H9 (cell line): ENCODE measurements around the gene MIPOL1. TPM values are rescaled to one million over a fixed set of nuclear protein-coding genes. Genes with fewer than 3 reads are reported as not detected.

Experiments
- DNase-seq: peaks from one replicate; pipeline ENCODE4 v3.0.0-alpha.2; 2017
- H2AFZ ChIP-seq: one replicate; pipeline ENCODE4 v1.6.1; 2013; ENCODE audit warnings: mild to moderate bottlenecking, low read length, control low read depth, moderate library complexity
- H2AK5ac ChIP-seq: 2 replicates; pipeline ENCODE4 v1.6.1; 2013; ENCODE audit warnings: low read length, control low read depth, mixed read lengths; ENCODE audit not compliant: insufficient read length
- H2BK120ac ChIP-seq: one replicate; pipeline ENCODE4 v1.6.1; 2013; ENCODE audit warnings: low read depth, mild to moderate bottlenecking, low read length, control low read depth, inconsistent platforms; ENCODE audit not compliant: poor library complexity, severe bottlenecking
- H2BK12ac ChIP-seq: 2 replicates; pipeline ENCODE4 v1.6.1; 2013; ENCODE audit warnings: low read length, control low read depth, mixed read lengths, low read depth; ENCODE audit not compliant: insufficient read length
- H2BK15ac ChIP-seq: 2 replicates; pipeline ENCODE4 v1.6.1; 2013; ENCODE audit warnings: low read depth, low read length, control low read depth
- H2BK20ac ChIP-seq: one replicate; pipeline ENCODE4 v1.6.1; 2013; ENCODE audit warnings: low read depth, mild to moderate bottlenecking, low read length, control low read depth, inconsistent platforms; ENCODE audit not compliant: poor library complexity, severe bottlenecking
- H2BK5ac ChIP-seq: 2 replicates; pipeline ENCODE4 v1.6.1; 2013; ENCODE audit warnings: low read length, control low read depth, mixed read lengths; ENCODE audit not compliant: insufficient read length
- H3K14ac ChIP-seq: 2 replicates; pipeline ENCODE4 v1.6.1; 2013; ENCODE audit warnings: low read length, control low read depth; ENCODE audit not compliant: insufficient read depth
- H3K18ac ChIP-seq: 2 replicates; pipeline ENCODE4 v1.6.1; 2013; ENCODE audit warnings: low read depth, mild to moderate bottlenecking, mixed read lengths, low read length, control low read depth; ENCODE audit not compliant: insufficient read length
- H3K23ac ChIP-seq: 2 replicates; pipeline ENCODE4 v1.6.1; 2013; ENCODE audit warnings: low read length, control low read depth, mixed read lengths, low read depth; ENCODE audit not compliant: insufficient read length
- H3K23me2 ChIP-seq: 2 replicates; pipeline ENCODE4 v1.6.1; 2013; ENCODE audit warnings: low read depth, mild to moderate bottlenecking, mixed read lengths, low read length, control low read depth; ENCODE audit not compliant: insufficient read length, poor library complexity, severe bottlenecking
- H3K27ac ChIP-seq: 2 replicates; pipeline ENCODE4 v1.5.1; 2013; ENCODE audit warnings: low read length, control low read depth, mixed read lengths, low read depth; ENCODE audit not compliant: insufficient read length
- H3K27me3 ChIP-seq: 2 replicates; pipeline ENCODE4 v1.6.1; 2013; ENCODE audit warnings: low read length, control low read depth, inconsistent platforms; ENCODE audit not compliant: insufficient read depth
- H3K4ac ChIP-seq: 2 replicates; pipeline ENCODE4 v1.6.1; 2013; ENCODE audit warnings: low read depth, mild to moderate bottlenecking, control low read depth, inconsistent platforms, low read length, moderate library complexity
- H3K4me1 ChIP-seq: 2 replicates; pipeline ENCODE4 v1.6.1; 2013; ENCODE audit warnings: low read length, control low read depth, inconsistent platforms; ENCODE audit not compliant: insufficient read depth
- H3K4me2 ChIP-seq: 2 replicates; pipeline ENCODE4 v1.6.1; 2013; ENCODE audit warnings: low read length, control low read depth, mixed read lengths; ENCODE audit not compliant: insufficient read length, insufficient read depth
- H3K56ac ChIP-seq: 2 replicates; pipeline ENCODE4 v1.6.1; 2013; ENCODE audit warnings: low read depth, mild to moderate bottlenecking, mixed read lengths, low read length, control low read depth; ENCODE audit not compliant: insufficient read length
- H3K79me1 ChIP-seq: 2 replicates; pipeline ENCODE4 v1.6.1; 2013; ENCODE audit warnings: low read depth, mild to moderate bottlenecking, moderate library complexity, low read length, control low read depth, inconsistent platforms; ENCODE audit not compliant: insufficient read depth, poor library complexity, severe bottlenecking
- H3K79me2 ChIP-seq: 2 replicates; pipeline ENCODE4 v1.6.1; 2013; ENCODE audit warnings: low read length, control low read depth, inconsistent platforms; ENCODE audit not compliant: insufficient read depth
- H3K9ac ChIP-seq: 2 replicates; pipeline ENCODE4 v1.6.1; 2013; ENCODE audit warnings: low read length, control low read depth, mixed read lengths; ENCODE audit not compliant: insufficient read length; ENCODE audit errors: extremely low read depth
- H3K9me3 ChIP-seq: one replicate; pipeline ENCODE4 v1.6.1; 2013; ENCODE audit warnings: low read depth, low read length, inconsistent platforms; ENCODE audit not compliant: control insufficient read depth
- H3T11ph ChIP-seq: one replicate; pipeline ENCODE4 v1.6.1; 2013; ENCODE audit warnings: mild to moderate bottlenecking, low read length, control low read depth, inconsistent platforms
- H4K20me1 ChIP-seq: one replicate; pipeline ENCODE4 v1.6.1; 2013; ENCODE audit not compliant: control insufficient read depth, insufficient read length, insufficient read depth
- H4K5ac ChIP-seq: 2 replicates; pipeline ENCODE4 v1.6.1; 2013; ENCODE audit warnings: low read depth, mild to moderate bottlenecking, mixed read lengths, low read length, control low read depth; ENCODE audit not compliant: insufficient read length
- H4K8ac ChIP-seq: replicated peaks from 2 replicates; pipeline ENCODE4 v1.6.1; 2013; ENCODE audit warnings: low read length, control low read depth, mixed read lengths, low read depth; ENCODE audit not compliant: insufficient read length
- H4K91ac ChIP-seq: 2 replicates; pipeline ENCODE4 v1.6.1; 2013; ENCODE audit warnings: low read depth, mild to moderate bottlenecking, moderate library complexity, mixed read lengths, low read length, control low read depth; ENCODE audit not compliant: insufficient read length
- H3K27ac Mint-ChIP-seq, 3 experiments: 2 replicates in 2 of 3; 3 replicates in 1 of 3; pipeline ENCODE4 v1.8.0; 2020 to 2021; ENCODE audit warnings: mixed read lengths in 3 of 3, mild to moderate bottlenecking in 1 of 3, moderate library complexity in 1 of 3
- H3K27me3 Mint-ChIP-seq: 2 replicates; pipeline ENCODE4 v1.8.0; 2021; ENCODE audit warnings: low read depth, mild to moderate bottlenecking, moderate library complexity, mixed read lengths
- H3K36me3 Mint-ChIP-seq, 3 experiments: 2 replicates in 2 of 3; 3 replicates in 1 of 3; pipeline ENCODE4 v1.8.0; 2020 to 2021; ENCODE audit warnings: low read depth in 3 of 3, mixed read lengths in 3 of 3; ENCODE audit not compliant: insufficient read depth in 1 of 3
- H3K4me1 Mint-ChIP-seq, 2 experiments: 2 replicates each; pipeline ENCODE4 v1.8.0; 2020; ENCODE audit warnings: mixed read lengths in 2 of 2
- H3K4me3 Mint-ChIP-seq, 2 experiments: 2 replicates in 1 of 2; 3 replicates in 1 of 2; pipeline ENCODE4 v1.8.0; 2020 to 2021; ENCODE audit warnings: mild to moderate bottlenecking in 2 of 2, mixed read lengths in 2 of 2, moderate library complexity in 1 of 2
- H3K9me3 Mint-ChIP-seq, 2 experiments: 2 replicates in 1 of 2; 3 replicates in 1 of 2; pipeline ENCODE4 v1.8.0; 2020; ENCODE audit warnings: mild to moderate bottlenecking in 2 of 2, mixed read lengths in 2 of 2, moderate library complexity in 1 of 2
- WGBS: extraction: QIAGEN DNeasy Blood & Tissue Kit; methylation state at CpG from one replicate; pipeline ENCODE4 v1.1.7; 2013; ENCODE audit warnings: missing lambda C conversion rate, low lambda C conversion rate, mixed read lengths; ENCODE audit not compliant: insufficient read length; ENCODE audit errors: extremely low coverage; 5-methylcytosine and 5-hydroxymethylcytosine counted together
- total RNA-seq: library from RNA; stranded (reverse); gene quantifications from 2 replicates; pipeline ENCODE4 v1.2.1, GENCODE V29; 2021
- TF ChIP-seq, protein P1 (sequence below): fragments of 200-600 bp; sonication (generic); conservative IDR thresholded peaks from 3 replicates; pipeline ENCODE4 v1.8.0; 2021; ENCODE audit warnings: antibody characterized with exemption, mild to moderate bottlenecking

MIPOL1 gene
- total RNA-seq, 1 experiment from 2014 or later, result 15.6 TPM

DNA sequence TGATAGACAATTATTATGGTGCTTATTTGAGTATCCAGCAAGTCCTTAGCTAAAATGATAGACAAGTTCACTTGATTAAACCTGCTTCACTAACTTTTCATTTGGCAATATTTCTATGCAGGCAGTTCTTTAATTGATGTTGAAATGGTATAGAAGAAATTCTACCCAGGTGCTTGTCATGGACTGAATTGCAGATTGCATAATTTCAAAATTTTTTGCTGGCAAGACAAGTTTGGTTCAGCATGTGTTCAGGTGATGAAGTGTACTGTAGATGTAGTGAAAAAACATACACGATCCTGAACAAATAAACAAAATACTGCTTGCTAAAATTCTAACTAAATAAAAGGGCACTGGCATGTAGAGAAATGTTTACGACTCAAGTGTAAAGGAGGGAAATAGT, 208.4 kb downstream of the MIPOL1 start:
- no peak overlapping the region for H2BK5ac ChIP-seq
- H3K9me3 ChIP-seq, result no peaks in the 10 kb centered on the region
- no peaks in the 10 kb centered on the region for H3K23me2 ChIP-seq
- no peak overlapping the region for H3K56ac ChIP-seq
- H4K8ac ChIP-seq, result no peak overlapping the region
- H2BK12ac ChIP-seq, result no peak overlapping the region
- peaks cover 3 to 14% of the 10 kb centered on the region in 2 experiments; a peak in 3 of 4 replicates for H3K4me1 Mint-ChIP-seq
- no peak overlapping the region for H3K9ac ChIP-seq
- no peaks in the 10 kb centered on the region for H3K79me1 ChIP-seq
- H3K4ac ChIP-seq, result no peak overlapping the region
- H3K27ac ChIP-seq, result no peak overlapping the region
- TF ChIP-seq, protein P1, sequence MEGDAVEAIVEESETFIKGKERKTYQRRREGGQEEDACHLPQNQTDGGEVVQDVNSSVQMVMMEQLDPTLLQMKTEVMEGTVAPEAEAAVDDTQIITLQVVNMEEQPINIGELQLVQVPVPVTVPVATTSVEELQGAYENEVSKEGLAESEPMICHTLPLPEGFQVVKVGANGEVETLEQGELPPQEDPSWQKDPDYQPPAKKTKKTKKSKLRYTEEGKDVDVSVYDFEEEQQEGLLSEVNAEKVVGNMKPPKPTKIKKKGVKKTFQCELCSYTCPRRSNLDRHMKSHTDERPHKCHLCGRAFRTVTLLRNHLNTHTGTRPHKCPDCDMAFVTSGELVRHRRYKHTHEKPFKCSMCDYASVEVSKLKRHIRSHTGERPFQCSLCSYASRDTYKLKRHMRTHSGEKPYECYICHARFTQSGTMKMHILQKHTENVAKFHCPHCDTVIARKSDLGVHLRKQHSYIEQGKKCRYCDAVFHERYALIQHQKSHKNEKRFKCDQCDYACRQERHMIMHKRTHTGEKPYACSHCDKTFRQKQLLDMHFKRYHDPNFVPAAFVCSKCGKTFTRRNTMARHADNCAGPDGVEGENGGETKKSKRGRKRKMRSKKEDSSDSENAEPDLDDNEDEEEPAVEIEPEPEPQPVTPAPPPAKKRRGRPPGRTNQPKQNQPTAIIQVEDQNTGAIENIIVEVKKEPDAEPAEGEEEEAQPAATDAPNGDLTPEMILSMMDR, result no peak
- no peaks in the 10 kb centered on the region for H3K36me3 Mint-ChIP-seq
- H3K27me3 Mint-ChIP-seq, result no peaks in the 10 kb centered on the region
- H3K27me3 ChIP-seq, result no peaks in the 10 kb centered on the region
- no peak overlapping the region for H2AFZ ChIP-seq
- no peak for DNase-seq
- H2BK20ac ChIP-seq, result no peak overlapping the region
- no peaks in the 10 kb centered on the region for H4K20me1 ChIP-seq
- H3K4me2 ChIP-seq, result no peak overlapping the region
- H3K9me3 Mint-ChIP-seq, result no peaks in the 10 kb centered on the region
- H4K5ac ChIP-seq, result no peak overlapping the region
- no peak overlapping the region for H3K23ac ChIP-seq
- H3K4me1 ChIP-seq, result no peaks in the 10 kb centered on the region
- no peak overlapping the region for H4K91ac ChIP-seq
- no peak overlapping the region for H3K14ac ChIP-seq
- H3K79me2 ChIP-seq, result no peaks in the 10 kb centered on the region
- H3T11ph ChIP-seq, result no peak overlapping the region
- H3K4me3 Mint-ChIP-seq, result no peak overlapping the region
- H2AK5ac ChIP-seq, result no peak overlapping the region
- no CpG with 5 or more reads among the region's 2 CpGs for WGBS
- H3K27ac Mint-ChIP-seq, result no peak overlapping the region
- H2BK15ac ChIP-seq, result no peak overlapping the region
- H2BK120ac ChIP-seq, result no peak overlapping the region
- no peak overlapping the region for H3K18ac ChIP-seq
